AG09319 (cell line): ENCODE measurements around the gene SLC28A3.
"Not testable (repeated sequence)": the region's sequence is repeated elsewhere in the genome, so short reads cannot be mapped to it uniquely, and the experiment has no call there.

ENCODE experiments used
- DNase-seq: peaks from one replicate; pipeline ENCODE4 v3.0.0-alpha.2; 2010; ENCODE audit warnings: low read depth; ENCODE audit errors: extremely low read depth
- TF ChIP-seq, protein P1 (sequence below): IDR thresholded peaks from 2 replicates; pipeline ENCODE4 v1.5.1; 2011; ENCODE audit warnings: low read depth, mild to moderate bottlenecking, inconsistent platforms, low read length, moderate library complexity

SLC28A3 gene

DNA sequence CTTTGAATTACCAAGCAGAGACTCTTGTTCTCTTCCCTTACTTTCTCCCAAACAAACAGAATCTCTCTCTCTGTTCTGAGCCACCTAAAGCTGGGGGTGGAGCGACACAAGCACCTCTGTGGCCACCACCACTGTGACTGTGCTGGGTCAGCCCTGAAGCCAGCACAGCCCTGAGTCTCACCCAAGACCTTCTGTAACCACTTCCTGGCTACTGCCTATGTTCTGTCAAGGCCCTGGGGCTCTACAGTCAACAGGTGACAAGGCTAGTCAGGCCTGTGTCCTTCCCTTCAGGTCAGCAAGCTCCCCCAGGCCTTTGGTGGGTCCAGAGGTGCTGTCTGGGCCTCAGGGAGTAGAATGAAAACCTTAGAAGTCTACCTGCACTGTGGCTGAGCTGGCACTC lies 26.1 kb upstream of the SLC28A3 start:
- TF ChIP-seq, protein P1, sequence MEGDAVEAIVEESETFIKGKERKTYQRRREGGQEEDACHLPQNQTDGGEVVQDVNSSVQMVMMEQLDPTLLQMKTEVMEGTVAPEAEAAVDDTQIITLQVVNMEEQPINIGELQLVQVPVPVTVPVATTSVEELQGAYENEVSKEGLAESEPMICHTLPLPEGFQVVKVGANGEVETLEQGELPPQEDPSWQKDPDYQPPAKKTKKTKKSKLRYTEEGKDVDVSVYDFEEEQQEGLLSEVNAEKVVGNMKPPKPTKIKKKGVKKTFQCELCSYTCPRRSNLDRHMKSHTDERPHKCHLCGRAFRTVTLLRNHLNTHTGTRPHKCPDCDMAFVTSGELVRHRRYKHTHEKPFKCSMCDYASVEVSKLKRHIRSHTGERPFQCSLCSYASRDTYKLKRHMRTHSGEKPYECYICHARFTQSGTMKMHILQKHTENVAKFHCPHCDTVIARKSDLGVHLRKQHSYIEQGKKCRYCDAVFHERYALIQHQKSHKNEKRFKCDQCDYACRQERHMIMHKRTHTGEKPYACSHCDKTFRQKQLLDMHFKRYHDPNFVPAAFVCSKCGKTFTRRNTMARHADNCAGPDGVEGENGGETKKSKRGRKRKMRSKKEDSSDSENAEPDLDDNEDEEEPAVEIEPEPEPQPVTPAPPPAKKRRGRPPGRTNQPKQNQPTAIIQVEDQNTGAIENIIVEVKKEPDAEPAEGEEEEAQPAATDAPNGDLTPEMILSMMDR: no peak
- DNase-seq: no peak

DNA sequence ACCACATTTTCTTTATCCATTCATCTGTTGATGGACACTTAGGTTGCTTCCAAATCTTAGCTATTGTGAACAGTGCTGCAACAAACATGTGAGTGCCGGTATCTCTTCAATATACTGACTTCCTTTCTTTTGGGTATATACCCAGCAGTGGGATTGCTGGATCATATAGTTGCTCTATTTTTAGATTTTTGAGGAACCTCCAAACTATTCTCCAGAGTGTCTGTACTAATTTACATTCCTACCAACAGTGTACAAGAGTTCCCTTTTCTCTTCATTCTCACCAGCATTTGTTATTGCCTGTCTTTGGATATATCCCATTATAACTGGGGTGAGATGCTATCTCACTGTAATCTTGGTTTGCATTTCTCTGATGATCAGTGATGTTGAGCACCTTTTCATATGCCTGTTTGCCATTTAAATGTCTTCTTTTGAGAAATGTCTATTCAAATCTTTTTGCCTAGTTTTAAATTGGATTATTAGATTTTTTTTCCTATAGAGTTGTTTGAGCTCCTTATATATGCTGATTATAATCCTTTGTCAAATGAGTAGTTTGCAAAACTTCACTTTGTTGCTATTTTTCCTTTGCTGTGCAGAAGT lies 24.4 kb upstream of the SLC28A3 start:
- DNase-seq: not testable (repeated sequence)

DNA sequence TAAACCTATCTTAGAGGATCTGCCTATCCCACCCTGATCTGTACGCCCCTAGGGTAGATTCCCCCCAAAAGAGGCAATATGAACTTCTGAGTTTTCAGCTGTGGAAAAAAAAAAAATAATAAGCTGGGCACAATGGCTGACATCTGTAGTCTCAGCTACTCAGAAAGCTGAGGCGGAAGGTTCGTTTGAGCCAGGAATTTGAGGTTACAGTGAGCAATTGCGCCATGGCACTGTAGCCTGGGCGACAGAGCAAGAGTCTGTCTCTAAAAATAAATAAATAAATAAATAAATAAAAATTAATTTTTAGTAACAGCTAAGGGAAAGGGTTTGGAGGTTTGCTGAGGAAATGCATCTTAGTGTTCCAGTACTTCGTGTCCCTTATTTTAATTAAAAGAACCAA lies 21.1 kb upstream of the SLC28A3 start:
- TF ChIP-seq, protein P1: no peak
- no peak for DNase-seq

DNA sequence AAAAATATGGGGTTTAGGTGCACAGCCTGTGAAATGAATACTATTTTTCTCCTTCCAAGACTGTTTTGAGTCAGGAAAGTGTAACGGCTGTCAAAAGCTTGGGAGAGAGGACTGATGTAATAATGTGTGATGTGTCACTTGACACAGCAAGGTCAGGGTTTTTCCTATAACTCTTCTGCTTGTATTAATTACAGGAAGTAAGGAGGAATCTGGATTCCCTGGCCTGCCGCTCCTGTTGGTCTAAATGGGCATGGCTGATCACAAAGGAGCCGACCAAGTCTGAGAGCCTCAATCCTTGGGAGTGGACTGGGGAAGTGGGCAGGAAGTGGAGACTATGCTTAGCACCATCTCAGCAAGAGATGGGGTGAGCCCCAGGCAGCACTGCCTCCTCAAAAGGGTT lies 16.7 kb upstream of the SLC28A3 start:
- TF ChIP-seq, protein P1: no peak
- no peak for DNase-seq

DNA sequence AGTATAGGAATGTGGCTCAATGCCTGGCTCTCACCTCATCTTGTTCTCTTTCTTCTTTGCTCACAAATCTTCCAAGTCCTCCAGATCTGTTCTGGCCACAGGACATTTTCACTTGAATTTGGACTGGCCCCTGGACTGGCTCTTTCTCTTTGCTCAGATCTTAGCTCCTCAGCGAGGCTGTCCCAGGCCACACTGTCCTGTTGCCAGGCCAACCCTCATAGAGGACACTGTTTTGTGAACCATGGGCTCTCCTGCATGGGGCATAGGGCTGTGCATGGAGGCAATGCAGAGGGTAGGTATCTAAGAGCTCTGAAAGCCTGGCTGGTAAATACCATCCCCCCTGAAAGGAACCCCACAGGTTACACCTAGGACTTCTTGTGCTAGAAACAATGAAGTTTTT lies 13.5 kb upstream of the SLC28A3 start:
- TF ChIP-seq, protein P1: no peak
- no peak for DNase-seq

DNA sequence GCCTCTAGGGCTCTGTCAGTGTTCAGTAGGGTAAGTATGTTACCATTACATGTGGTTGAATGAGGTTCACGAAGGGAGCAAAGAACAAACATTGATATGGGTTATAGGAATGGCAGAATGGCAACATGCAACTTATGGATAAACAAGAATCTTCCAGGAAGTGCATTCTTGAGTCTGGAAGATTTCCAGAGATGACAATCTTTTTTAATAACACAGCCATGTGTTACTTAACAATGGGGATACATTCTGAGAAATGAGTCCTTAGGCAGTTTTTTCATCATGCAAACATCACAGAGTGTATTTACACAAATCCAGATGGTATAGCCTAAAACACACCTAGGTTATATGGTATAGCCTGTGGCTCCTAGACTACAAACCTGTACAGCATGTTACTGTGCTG lies 9.1 kb upstream of the SLC28A3 start:
- TF ChIP-seq, protein P1: no peak
- no peak for DNase-seq

DNA sequence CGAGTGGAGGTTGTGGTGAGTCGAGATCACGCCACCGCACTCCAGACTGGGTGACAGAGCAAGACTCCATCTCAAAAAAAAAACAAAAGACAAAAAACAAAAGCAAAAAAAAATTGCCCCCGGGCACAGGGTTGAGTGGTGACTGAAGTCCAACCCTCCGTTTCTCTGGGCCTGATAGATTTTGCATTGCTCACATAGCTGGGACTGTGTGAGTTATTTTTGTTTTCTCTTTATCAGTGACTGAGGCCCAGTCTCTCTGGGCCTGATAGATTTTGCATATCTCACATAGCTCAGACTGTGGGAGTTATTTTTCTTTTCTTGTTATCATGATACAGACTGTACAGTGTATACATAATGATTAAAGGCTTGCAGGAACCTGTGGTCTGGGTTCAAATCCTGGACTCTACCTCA lies 2.6 kb upstream of the SLC28A3 start:
- TF ChIP-seq, protein P1: no peak
- DNase-seq: no peak

DNA sequence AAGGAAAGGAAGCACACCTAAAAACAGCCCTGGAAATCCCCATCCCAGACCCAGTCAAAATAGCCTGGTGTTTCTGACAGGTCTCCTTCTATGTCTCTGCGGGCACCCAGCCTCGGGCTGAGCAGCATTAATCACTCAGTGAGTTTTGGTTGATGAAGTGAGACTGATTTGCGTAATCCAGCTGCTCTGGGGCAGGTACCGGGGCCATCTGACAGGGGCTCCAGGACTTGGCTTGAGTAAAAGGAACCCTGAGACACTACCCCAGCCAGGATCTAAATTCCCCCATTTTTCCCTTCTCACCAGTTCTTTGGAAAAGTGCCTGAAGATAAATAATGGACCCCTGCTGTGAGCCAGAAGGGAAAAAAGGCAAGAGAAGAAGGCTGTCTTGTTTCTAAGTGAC lies 596 bp downstream of the SLC28A3 start:
- TF ChIP-seq, protein P1: no peak
- DNase-seq: no peak
